SH-SY5Y (cell line): ENCODE data around the gene ASIC3.

Experiments
- GATA2 ChIP-seq: IDR thresholded peaks from 2 replicates; pipeline ENCODE4 v1.6.1; 2011; ENCODE audit warnings: mild to moderate bottlenecking, low read depth, low read length
- GATA3 ChIP-seq: IDR thresholded peaks from 2 replicates; pipeline ENCODE4 v1.6.1; 2011; ENCODE audit warnings: low read depth, mild to moderate bottlenecking, low read length, moderate library complexity

DNA sequence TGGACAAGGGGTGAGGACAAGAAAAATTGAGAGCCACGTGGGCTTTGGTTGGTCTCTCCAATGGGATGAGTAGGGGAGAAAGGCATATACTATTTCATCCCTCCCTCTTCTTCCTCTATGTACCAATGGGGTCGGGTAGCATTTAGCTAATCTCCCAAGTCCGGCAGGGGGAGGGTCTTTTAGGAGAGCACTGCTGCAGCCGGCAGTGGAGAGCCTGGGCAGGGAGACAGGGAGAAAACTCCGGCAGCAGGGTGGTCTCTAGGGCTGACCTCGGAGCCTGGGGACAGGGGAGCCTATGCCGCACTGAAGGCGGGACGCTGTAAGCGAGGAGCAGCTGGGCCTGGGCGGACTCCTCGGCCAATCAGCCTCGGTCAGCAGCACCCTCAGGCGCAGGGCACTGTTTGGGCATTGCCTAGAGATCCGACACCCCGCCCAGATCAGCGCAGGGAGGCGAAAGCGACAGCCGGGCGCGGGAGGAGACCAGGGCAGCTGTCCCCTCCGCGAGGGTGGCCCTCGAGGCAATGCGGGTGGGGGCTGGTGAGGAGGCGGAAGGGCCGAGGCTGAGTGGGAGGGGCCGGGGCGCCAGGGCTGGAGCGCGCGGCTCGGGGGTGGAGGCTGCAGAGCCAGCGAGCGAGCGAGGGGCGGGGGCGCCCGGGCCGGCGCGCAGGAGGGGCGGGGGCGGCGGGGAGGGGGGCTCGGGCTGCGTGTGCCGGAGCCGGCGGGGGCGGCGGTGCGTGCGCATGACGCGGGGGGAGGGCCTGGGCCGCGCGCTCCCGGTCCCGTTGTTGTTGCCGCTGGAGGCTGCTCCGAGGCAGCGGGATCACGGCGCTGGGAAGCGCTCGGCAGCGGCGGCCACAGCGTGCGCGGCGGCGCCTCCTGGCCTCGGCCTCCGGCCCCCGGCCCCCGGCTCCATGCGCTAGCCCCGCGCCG, 37.6 kb downstream of the ASIC3 start, which contains the start of gene AGAP3:
- TF ChIP-seq GATA2 (no peak), GATA3 (no peak)
